ENCODE results near the gene NR4A1. TPM values are rescaled to one million over a fixed set of nuclear protein-coding genes. Genes with fewer than 3 reads are reported as not detected.

The NR4A1 gene
- total and polyA plus RNA-seq, 2 of the 13 experiments (the other 11 are each of a cell fraction or from before 2014, with no cell fraction given), result 5.7 to 15.2 TPM

- TF ChIP-seq, protein P1, sequence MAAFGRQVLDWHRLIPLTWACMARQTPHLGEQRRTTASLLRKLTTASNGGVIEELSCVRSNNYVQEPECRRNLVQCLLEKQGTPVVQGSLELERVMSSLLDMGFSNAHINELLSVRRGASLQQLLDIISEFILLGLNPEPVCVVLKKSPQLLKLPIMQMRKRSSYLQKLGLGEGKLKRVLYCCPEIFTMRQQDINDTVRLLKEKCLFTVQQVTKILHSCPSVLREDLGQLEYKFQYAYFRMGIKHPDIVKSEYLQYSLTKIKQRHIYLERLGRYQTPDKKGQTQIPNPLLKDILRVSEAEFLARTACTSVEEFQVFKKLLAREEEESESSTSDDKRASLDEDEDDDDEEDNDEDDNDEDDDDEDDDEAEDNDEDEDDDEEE (CRISPR knock-in tag; IDR thresholded peaks at IDR 0.05), result no peak
- TF ChIP-seq REPIN1 (CRISPR knock-in tag; IDR thresholded peaks at IDR 0.05; ENCODE audit: borderline replicate concordance, low read depth) (0 out of 2 replicates have a peak, but pooled peaks have one; percentile 18), MED13 (CRISPR knock-in tag; IDR thresholded peaks at IDR 0.05) (no peak), PRMT3 (CRISPR knock-in tag; IDR thresholded peaks at IDR 0.05; ENCODE audit: borderline replicate concordance, low read depth) (no peak), ZNF496 (CRISPR knock-in tag; IDR thresholded peaks at IDR 0.05; ENCODE audit: insufficient replicate concordance) (no peak), DPF2 (CRISPR knock-in tag; IDR thresholded peaks at IDR 0.05; ENCODE audit: borderline replicate concordance, low read depth) (no peak), ZNF260 (CRISPR knock-in tag; IDR thresholded peaks at IDR 0.05; ENCODE audit: borderline replicate concordance, low read depth) (no peak), ZNF468 (CRISPR knock-in tag; IDR thresholded peaks at IDR 0.05) (no peak), ZNF432 (CRISPR knock-in tag; IDR thresholded peaks at IDR 0.05; ENCODE audit: borderline replicate concordance) (no peak), ZNF34 (CRISPR knock-in tag; IDR thresholded peaks at IDR 0.05; ENCODE audit: borderline replicate concordance) (no peak), ARHGAP35 (CRISPR knock-in tag; IDR thresholded peaks at IDR 0.05; ENCODE audit: borderline replicate concordance) (no peak), EP300 (IDR thresholded peaks at IDR 0.05; ENCODE audit: low read depth in 2 of 2, low read length in 2 of 2) (no peak), EP300 (CRISPR knock-in tag; IDR thresholded peaks at IDR 0.05; ENCODE audit: borderline replicate concordance) (no peak), ZBTB38 (CRISPR knock-in tag; IDR thresholded peaks at IDR 0.05) (no peak; the same call in 1 of the 2 replicates), JARID2 (CRISPR knock-in tag; IDR thresholded peaks at IDR 0.05; ENCODE audit: insufficient replicate concordance) (peak; percentile 64), CBX1 (IDR thresholded peaks at IDR 0.05; ENCODE audit: low read depth) (peak; percentile 71), KLF12 (CRISPR knock-in tag; IDR thresholded peaks at IDR 0.05; ENCODE audit: borderline replicate concordance) (peak; percentile 21; the same call in 1 of the 2 replicates), ZNF367 (CRISPR knock-in tag; IDR thresholded peaks at IDR 0.05; ENCODE audit: borderline replicate concordance) (no peak), NCOA2 (CRISPR knock-in tag; IDR thresholded peaks at IDR 0.05) (no peak), ZKSCAN1 (IDR thresholded peaks at IDR 0.05; ENCODE audit: low read length) (no peak), ZNF740 (CRISPR knock-in tag; IDR thresholded peaks at IDR 0.05) (0 out of 2 replicates have a peak, but pooled peaks have one; percentile 71), CHD4 (IDR thresholded peaks at IDR 0.05; ENCODE audit: borderline replicate concordance, low read length) (no peak)
- TF ChIP-seq, protein P2, sequence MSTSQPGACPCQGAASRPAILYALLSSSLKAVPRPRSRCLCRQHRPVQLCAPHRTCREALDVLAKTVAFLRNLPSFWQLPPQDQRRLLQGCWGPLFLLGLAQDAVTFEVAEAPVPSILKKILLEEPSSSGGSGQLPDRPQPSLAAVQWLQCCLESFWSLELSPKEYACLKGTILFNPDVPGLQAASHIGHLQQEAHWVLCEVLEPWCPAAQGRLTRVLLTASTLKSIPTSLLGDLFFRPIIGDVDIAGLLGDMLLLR (CRISPR knock-in tag; IDR thresholded peaks at IDR 0.05), result peak; percentile 10; the same call in 1 of the 2 replicates
- TF ChIP-seq, protein P3, sequence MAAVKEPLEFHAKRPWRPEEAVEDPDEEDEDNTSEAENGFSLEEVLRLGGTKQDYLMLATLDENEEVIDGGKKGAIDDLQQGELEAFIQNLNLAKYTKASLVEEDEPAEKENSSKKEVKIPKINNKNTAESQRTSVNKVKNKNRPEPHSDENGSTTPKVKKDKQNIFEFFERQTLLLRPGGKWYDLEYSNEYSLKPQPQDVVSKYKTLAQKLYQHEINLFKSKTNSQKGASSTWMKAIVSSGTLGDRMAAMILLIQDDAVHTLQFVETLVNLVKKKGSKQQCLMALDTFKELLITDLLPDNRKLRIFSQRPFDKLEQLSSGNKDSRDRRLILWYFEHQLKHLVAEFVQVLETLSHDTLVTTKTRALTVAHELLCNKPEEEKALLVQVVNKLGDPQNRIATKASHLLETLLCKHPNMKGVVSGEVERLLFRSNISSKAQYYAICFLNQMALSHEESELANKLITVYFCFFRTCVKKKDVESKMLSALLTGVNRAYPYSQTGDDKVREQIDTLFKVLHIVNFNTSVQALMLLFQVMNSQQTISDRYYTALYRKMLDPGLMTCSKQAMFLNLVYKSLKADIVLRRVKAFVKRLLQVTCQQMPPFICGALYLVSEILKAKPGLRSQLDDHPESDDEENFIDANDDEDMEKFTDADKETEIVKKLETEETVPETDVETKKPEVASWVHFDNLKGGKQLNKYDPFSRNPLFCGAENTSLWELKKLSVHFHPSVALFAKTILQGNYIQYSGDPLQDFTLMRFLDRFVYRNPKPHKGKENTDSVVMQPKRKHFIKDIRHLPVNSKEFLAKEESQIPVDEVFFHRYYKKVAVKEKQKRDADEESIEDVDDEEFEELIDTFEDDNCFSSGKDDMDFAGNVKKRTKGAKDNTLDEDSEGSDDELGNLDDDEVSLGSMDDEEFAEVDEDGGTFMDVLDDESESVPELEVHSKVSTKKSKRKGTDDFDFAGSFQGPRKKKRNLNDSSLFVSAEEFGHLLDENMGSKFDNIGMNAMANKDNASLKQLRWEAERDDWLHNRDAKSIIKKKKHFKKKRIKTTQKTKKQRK (IDR thresholded peaks at IDR 0.05; ENCODE audit: low read length), result no peak
These were observed at the start of gene NR4A1 (continued) for GRCh38 chr12:52050758-52051541.

Data from HepG2 (cell line).